GM19193 (cell line): Measurements from ENCODE around the gene UTS2.

ENCODE experiments used
- POLR2A ChIP-seq: IDR thresholded peaks from 4 replicates; pipeline ENCODE4 v1.6.1; 2011; ENCODE audit not compliant: insufficient read depth, insufficient read length; ENCODE audit errors: extremely low read depth

UTS2 gene

GRCh38 chr1:7873801-7874795, 21.2 kb upstream of the UTS2 start:
- no peak for TF ChIP-seq POLR2A

- TF ChIP-seq POLR2A = no peak
Measured at GRCh38 chr1:7871136-7871535, 18.3 kb upstream of the UTS2 start.

- TF ChIP-seq POLR2A = no peak
Measured at GRCh38 chr1:7869136-7869920, 16.5 kb upstream of the UTS2 start.

- no peak for TF ChIP-seq POLR2A
Measured at GRCh38 chr1:7868070-7868780, 15.4 kb upstream of the UTS2 start.

- no peak for TF ChIP-seq POLR2A
Measured at GRCh38 chr1:7865978-7866377, 13.1 kb upstream of the UTS2 start.

GRCh38 chr1:7863756-7864328, 11.0 kb upstream of the UTS2 start:
- TF ChIP-seq POLR2A = no peak

GRCh38 chr1:7862211-7863060, 9.6 kb upstream of the UTS2 start:
- TF ChIP-seq POLR2A = no peak

GRCh38 chr1:7861452-7861851, 8.6 kb upstream of the UTS2 start:
- TF ChIP-seq POLR2A = no peak

- no peak for TF ChIP-seq POLR2A
Measured at GRCh38 chr1:7860130-7860529, 7.3 kb upstream of the UTS2 start.

GRCh38 chr1:7859406-7859805, 6.5 kb upstream of the UTS2 start:
- TF ChIP-seq POLR2A = no peak

- TF ChIP-seq POLR2A = no peak
Measured at GRCh38 chr1:7857985-7858384, 5.1 kb upstream of the UTS2 start.

- no peak for TF ChIP-seq POLR2A
Measured at GRCh38 chr1:7857000-7857399, 4.1 kb upstream of the UTS2 start.

- TF ChIP-seq POLR2A = no peak
Measured at GRCh38 chr1:7856345-7856744, 3.5 kb upstream of the UTS2 start.

GRCh38 chr1:7853684-7854026, 790 bp upstream of the UTS2 start:
- TF ChIP-seq POLR2A = no peak
